Endothelial cell of umbilical vein (primary cell): ENCODE results near the gene MS4A13.

Experiments
- GATA2 ChIP-seq: IDR thresholded peaks from 2 replicates; pipeline ENCODE4 v1.7.0; 2011; ENCODE audit warnings: low read depth, mild to moderate bottlenecking, moderate library complexity, mixed read lengths, low read length; ENCODE audit not compliant: insufficient read length, insufficient read depth
- POLR2A ChIP-seq: IDR thresholded peaks from 2 replicates; pipeline ENCODE4 v1.6.1; 2012; ENCODE audit warnings: low read depth, mild to moderate bottlenecking, control low read depth, low read length
- POLR2AphosphoS5 ChIP-seq: IDR thresholded peaks from 2 replicates; pipeline ENCODE4 v1.6.1; 2012; ENCODE audit warnings: low read depth, mild to moderate bottlenecking, control low read depth, low read length, moderate library complexity; ENCODE audit not compliant: insufficient read depth
- TF ChIP-seq, protein P1 (sequence below), 2 donors: IDR thresholded peaks; 1 replicate in 1 of 2; 2 replicates in 1 of 2; pipeline ENCODE4 v1.5.1; 2011; ENCODE audit warnings: low read length in 2 of 2, mild to moderate bottlenecking in 2 of 2, moderate library complexity in 2 of 2, control low read depth in 1 of 2, inconsistent platforms in 1 of 2, low read depth in 1 of 2; ENCODE audit not compliant: insufficient read depth in 1 of 2; ENCODE audit errors: extremely low read depth in 1 of 2

GRCh38 chr11:60477035-60477445 is 38.2 kb upstream of the MS4A13 start:
- TF ChIP-seq POLR2A (no peak), POLR2AphosphoS5 (no peak), GATA2 (no peak)
- TF ChIP-seq, protein P1, sequence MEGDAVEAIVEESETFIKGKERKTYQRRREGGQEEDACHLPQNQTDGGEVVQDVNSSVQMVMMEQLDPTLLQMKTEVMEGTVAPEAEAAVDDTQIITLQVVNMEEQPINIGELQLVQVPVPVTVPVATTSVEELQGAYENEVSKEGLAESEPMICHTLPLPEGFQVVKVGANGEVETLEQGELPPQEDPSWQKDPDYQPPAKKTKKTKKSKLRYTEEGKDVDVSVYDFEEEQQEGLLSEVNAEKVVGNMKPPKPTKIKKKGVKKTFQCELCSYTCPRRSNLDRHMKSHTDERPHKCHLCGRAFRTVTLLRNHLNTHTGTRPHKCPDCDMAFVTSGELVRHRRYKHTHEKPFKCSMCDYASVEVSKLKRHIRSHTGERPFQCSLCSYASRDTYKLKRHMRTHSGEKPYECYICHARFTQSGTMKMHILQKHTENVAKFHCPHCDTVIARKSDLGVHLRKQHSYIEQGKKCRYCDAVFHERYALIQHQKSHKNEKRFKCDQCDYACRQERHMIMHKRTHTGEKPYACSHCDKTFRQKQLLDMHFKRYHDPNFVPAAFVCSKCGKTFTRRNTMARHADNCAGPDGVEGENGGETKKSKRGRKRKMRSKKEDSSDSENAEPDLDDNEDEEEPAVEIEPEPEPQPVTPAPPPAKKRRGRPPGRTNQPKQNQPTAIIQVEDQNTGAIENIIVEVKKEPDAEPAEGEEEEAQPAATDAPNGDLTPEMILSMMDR (IDR thresholded peaks at IDR 0.05; ENCODE audit: extremely low read depth in 1 of 2, insufficient read depth in 1 of 2, low read depth in 1 of 2, low read length in 2 of 2), result no peak
